CD4-positive, alpha-beta T cell (primary cell): ENCODE measurements around the gene CPEB2. TPM values are rescaled to one million over a fixed set of nuclear protein-coding genes. Genes with fewer than 3 reads are reported as not detected.

ENCODE experiments used
- ATAC-seq: fragments of 200-7000 bp; cut with Tn5 transposase; one replicate; pipeline ENCODE4 v1.10.0; 2022; ENCODE audit warnings: mild to moderate bottlenecking; ENCODE audit not compliant: poor library complexity
- CTCF ChIA-PET: fragments of 350-600 bp; sonication (Branson Sonifier 250); formaldehyde crosslinking; loops from one replicate; lab custom pipeline; 2021; ENCODE audit warnings: antibody characterized with exemption, inconsistent platforms; lab: Charles Lee
- POLR2A ChIA-PET: fragments of 350-600 bp; sonication (Branson Sonifier 250); formaldehyde crosslinking; loops from one replicate; lab custom pipeline; 2021; ENCODE audit warnings: antibody characterized with exemption, inconsistent platforms; lab: Charles Lee
- DNase-seq, 14 experiments: peaks; one replicate each; pipeline ENCODE4 v3.0.0-alpha.2; 2013 to 2020; ENCODE audit warnings: mixed read lengths in 2 of 14
- H3K27ac ChIP-seq, 2 donors: one replicate each; pipeline versions ENCODE4 v1.5.1 to v1.7.0; 2013; ENCODE audit warnings: low read length in 2 of 2, low read depth in 1 of 2, mild to moderate bottlenecking in 1 of 2
- H3K27me3 ChIP-seq, 2 experiments: 1 replicate in 1 of 2; 2 replicates in 1 of 2; pipeline versions ENCODE4 v1.6.1 to v1.7.0; 2013; ENCODE audit warnings: low read length in 2 of 2, control low read depth in 1 of 2, mild to moderate bottlenecking in 1 of 2, moderate library complexity in 1 of 2; ENCODE audit not compliant: insufficient read depth in 2 of 2, control insufficient read depth in 1 of 2
- H3K36me3 ChIP-seq: one replicate; pipeline ENCODE4 v1.6.1; 2013; ENCODE audit warnings: low read length, control low read depth; ENCODE audit not compliant: insufficient read depth
- H3K4me1 ChIP-seq: one replicate; pipeline ENCODE4 v1.6.1; 2013; ENCODE audit warnings: low read length, control low read depth; ENCODE audit not compliant: insufficient read depth
- H3K4me3 ChIP-seq: one replicate; pipeline ENCODE4 v1.5.1; 2013; ENCODE audit warnings: mild to moderate bottlenecking, low read length, moderate library complexity
- H3K9me3 ChIP-seq, 2 experiments: 1 replicate in 1 of 2; 2 replicates in 1 of 2; pipeline versions ENCODE4 v1.6.1 to v1.7.0; 2013; ENCODE audit warnings: low read length in 2 of 2, mild to moderate bottlenecking in 2 of 2, control low read depth in 1 of 2, moderate library complexity in 1 of 2; ENCODE audit not compliant: control insufficient read depth in 1 of 2, insufficient read depth in 1 of 2
- H3K27ac Mint-ChIP-seq: one replicate; pipeline ENCODE4 v1.8.0; 2020; ENCODE audit warnings: mixed read lengths
- H3K27me3 Mint-ChIP-seq: one replicate; pipeline ENCODE4 v1.8.0; 2021; ENCODE audit warnings: mixed read lengths
- H3K36me3 Mint-ChIP-seq: one replicate; pipeline ENCODE4 v1.8.0; 2021; ENCODE audit warnings: low read depth, mixed read lengths
- H3K4me1 Mint-ChIP-seq: one replicate; pipeline ENCODE4 v1.8.0; 2021; ENCODE audit warnings: low read depth, mixed read lengths
- H3K4me3 Mint-ChIP-seq: one replicate; pipeline ENCODE4 v1.8.0; 2020; ENCODE audit warnings: mild to moderate bottlenecking, mixed read lengths
- H3K9me3 Mint-ChIP-seq: one replicate; pipeline ENCODE4 v1.8.0; 2020; ENCODE audit warnings: mixed read lengths
- intact Hi-C, 2 experiments: fragments of 100-400 bp; cut with DNase I in 1 of 2; cut with micrococcal nuclease in 1 of 2; formaldehyde crosslinking; loops; one replicate each; pipeline versions ENCODE4 v1.15.1 to v1.9.0; 2023 to 2025; cut with DNase I, micrococcal nuclease
- total RNA-seq, 174 experiments: library from RNA in 2 of 174; stranded (reverse) in 2 of 174; gene quantifications; one replicate each; pipeline ENCODE4 v1.2.3 and lab custom pipeline; 2021 to 2026
- TF ChIP-seq, protein P1 (sequence below): fragments of 200-600 bp; IDR thresholded peaks from one replicate; pipeline ENCODE4 v1.8.0; 2022; ENCODE audit warnings: antibody characterized with exemption, mild to moderate bottlenecking

CPEB2 gene
- total RNA-seq, 2 experiments from 2014 or later = 26.4 to 27.0 TPM

DNA sequence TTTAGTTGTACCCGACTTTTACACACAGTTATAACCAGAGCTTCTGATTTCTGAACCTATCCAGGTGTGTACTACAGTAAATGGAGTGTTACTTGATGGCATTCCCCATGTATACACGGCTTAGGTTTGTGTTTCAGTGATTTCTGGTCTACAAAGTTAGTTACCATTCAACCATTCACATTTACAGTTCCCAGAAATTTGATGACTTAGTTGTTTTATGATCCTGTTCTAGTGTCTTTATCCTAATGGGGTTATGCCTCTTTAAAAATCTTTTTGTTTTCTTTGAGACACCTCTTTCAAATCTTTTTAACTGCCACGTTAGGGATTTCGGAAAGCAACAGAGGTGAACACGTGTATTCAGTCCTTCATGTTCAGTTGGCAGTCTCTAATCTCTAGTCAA, 23.4 kb downstream of the CPEB2 start:
- TF ChIP-seq, protein P1, sequence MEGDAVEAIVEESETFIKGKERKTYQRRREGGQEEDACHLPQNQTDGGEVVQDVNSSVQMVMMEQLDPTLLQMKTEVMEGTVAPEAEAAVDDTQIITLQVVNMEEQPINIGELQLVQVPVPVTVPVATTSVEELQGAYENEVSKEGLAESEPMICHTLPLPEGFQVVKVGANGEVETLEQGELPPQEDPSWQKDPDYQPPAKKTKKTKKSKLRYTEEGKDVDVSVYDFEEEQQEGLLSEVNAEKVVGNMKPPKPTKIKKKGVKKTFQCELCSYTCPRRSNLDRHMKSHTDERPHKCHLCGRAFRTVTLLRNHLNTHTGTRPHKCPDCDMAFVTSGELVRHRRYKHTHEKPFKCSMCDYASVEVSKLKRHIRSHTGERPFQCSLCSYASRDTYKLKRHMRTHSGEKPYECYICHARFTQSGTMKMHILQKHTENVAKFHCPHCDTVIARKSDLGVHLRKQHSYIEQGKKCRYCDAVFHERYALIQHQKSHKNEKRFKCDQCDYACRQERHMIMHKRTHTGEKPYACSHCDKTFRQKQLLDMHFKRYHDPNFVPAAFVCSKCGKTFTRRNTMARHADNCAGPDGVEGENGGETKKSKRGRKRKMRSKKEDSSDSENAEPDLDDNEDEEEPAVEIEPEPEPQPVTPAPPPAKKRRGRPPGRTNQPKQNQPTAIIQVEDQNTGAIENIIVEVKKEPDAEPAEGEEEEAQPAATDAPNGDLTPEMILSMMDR = no peak
- peaks cover 48% of the 10 kb centered on the region for H3K36me3 Mint-ChIP-seq
- ChIA-PET CTCF (interaction anchor here (1.7 kb wide), 1 partner anchor 12 kb away, joined by 4 read pairs; no protein-coding TSS in a partner anchor), POLR2A (no interaction called here)
- peaks cover 50% of the 10 kb centered on the region for H3K4me1 Mint-ChIP-seq
- H3K36me3 ChIP-seq = peaks cover 8% of the 10 kb centered on the region
- intact Hi-C loops = no loop called here
- no peaks in the 10 kb centered on the region for H3K9me3 Mint-ChIP-seq
- H3K27ac Mint-ChIP-seq = no peak overlapping the region
- no peaks in the 10 kb centered on the region for H3K4me1 ChIP-seq
- no peaks in the 10 kb centered on the region for H3K27me3 Mint-ChIP-seq
- H3K4me3 ChIP-seq = no peak overlapping the region
- DNase-seq (no peak), ATAC-seq (no peak)
- no peaks in the 10 kb centered on the region for H3K9me3 ChIP-seq
- no peak overlapping the region for H3K4me3 Mint-ChIP-seq
- no peaks in the 10 kb centered on the region for H3K27me3 ChIP-seq
- H3K27ac ChIP-seq = no peak overlapping the region

DNA sequence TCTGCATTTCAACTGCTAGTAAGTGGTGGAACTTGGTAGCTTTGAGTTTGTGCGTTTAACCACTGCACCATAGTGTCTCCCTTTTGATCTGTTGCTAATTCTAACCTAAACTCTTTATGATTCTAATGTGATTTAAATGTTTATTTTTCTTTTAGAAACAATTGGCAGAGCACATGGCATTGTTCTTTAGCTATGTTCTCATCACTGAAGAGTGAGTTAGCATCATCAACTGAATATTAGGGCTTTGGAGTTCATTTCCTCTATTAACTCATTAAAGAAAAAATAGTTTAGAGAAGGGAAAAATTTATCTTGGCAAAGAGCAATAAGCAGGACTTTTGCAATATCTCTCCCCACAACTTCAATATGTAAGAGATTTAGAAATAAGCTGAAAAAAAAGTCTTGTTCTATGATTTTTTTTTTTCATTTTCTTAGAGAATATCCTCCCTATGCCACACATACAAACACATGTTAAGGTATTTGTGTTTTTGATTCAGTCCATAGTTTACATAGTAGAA, 25.7 kb downstream of the CPEB2 start:
- Mint-ChIP-seq H3K4me3 (no peak overlapping the region), H3K36me3 (peaks cover 45% of the 10 kb centered on the region), H3K27ac (no peak overlapping the region), H3K9me3 (no peaks in the 10 kb centered on the region), H3K27me3 (no peaks in the 10 kb centered on the region), H3K4me1 (peaks cover 40% of the 10 kb centered on the region)
- Histone ChIP-seq H3K27me3 (no peaks in the 10 kb centered on the region), H3K4me3 (no peak overlapping the region), H3K4me1 (no peaks in the 10 kb centered on the region), H3K36me3 (peaks cover 11% of the 10 kb centered on the region), H3K9me3 (no peaks in the 10 kb centered on the region), H3K27ac (no peak overlapping the region)
- TF ChIP-seq, protein P1 = no peak
- ChIA-PET CTCF (no interaction called here), POLR2A (no interaction called here)
- intact Hi-C loops = no loop called here
- ATAC-seq (no peak), DNase-seq (no peak)

DNA sequence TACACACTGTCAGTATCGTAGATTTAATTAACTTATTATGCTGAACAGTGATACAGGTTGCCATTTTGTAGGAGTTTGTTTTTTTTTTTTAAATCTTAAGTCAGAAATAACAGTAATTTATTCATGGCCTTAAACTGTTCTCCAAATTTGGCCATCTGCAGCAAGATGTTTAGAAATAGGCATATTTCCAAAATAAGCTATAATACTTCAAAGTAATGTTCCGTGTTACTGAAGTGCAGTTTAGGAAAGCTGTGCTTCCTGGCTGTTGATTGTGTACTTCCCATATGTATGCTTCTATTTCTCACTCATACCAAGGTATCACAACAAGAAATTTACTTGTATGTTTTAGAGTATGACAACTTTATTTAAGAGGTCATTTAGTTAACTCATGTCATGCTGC, 28.9 kb downstream of the CPEB2 start:
- Mint-ChIP-seq H3K27ac (no peak overlapping the region), H3K4me1 (peaks cover 34% of the 10 kb centered on the region), H3K9me3 (no peaks in the 10 kb centered on the region), H3K27me3 (no peaks in the 10 kb centered on the region), H3K36me3 (peaks cover 55% of the 10 kb centered on the region), H3K4me3 (no peak overlapping the region)
- peaks cover 29% of the 10 kb centered on the region for H3K36me3 ChIP-seq
- no peak overlapping the region for H3K27ac ChIP-seq
- intact Hi-C loops = no loop called here
- CTCF ChIA-PET = no interaction called here
- ATAC-seq = no peak
- H3K4me1 ChIP-seq = no peaks in the 10 kb centered on the region
- no peaks in the 10 kb centered on the region for H3K27me3 ChIP-seq
- TF ChIP-seq, protein P1 = no peak
- no peak for DNase-seq
- H3K4me3 ChIP-seq = no peak overlapping the region
- no peaks in the 10 kb centered on the region for H3K9me3 ChIP-seq
- POLR2A ChIA-PET = no interaction called here
